T-helper 1 cell treated with Interleukin-12 subunit alpha and Interleukin-12 subunit beta and Interleukin-4 antibody, amounts not matched to agents 30 ng/mL and 1 ng/mL, for 36 hours (primary cell): ENCODE data around the gene SLC35G6. TPM values are rescaled to one million over a fixed set of nuclear protein-coding genes. Genes with fewer than 3 reads are reported as not detected.
"Not testable (repeated sequence)": the region's sequence is repeated elsewhere in the genome, so short reads cannot be mapped to it uniquely, and the experiment has no call there.

Experiments used
- intact Hi-C: fragments of 100-400 bp; cut with micrococcal nuclease; formaldehyde crosslinking; loops from one replicate; pipeline ENCODE4 v1.15.1; 2024
- total RNA-seq: library from RNA; stranded (reverse); gene quantifications from 2 replicates; pipeline ENCODE4 v1.2.3, GENCODE V29; 2022

The SLC35G6 gene
- total RNA-seq, 1 donor from 2014 or later = not detected

GRCh38 chr17:7459961-7460545 lies 21.2 kb upstream of the SLC35G6 start:
- intact Hi-C loops = loop anchor here (5.0 kb wide), 1 partner anchor 413 kb away; no protein-coding TSS in a partner anchor

- intact Hi-C loops = no loop called here
Measured at GRCh38 chr17:7460850-7461660, 20.2 kb upstream of the SLC35G6 start.

GRCh38 chr17:7462474-7463371 lies 18.5 kb upstream of the SLC35G6 start:
- intact Hi-C loops = no loop called here

DNA sequence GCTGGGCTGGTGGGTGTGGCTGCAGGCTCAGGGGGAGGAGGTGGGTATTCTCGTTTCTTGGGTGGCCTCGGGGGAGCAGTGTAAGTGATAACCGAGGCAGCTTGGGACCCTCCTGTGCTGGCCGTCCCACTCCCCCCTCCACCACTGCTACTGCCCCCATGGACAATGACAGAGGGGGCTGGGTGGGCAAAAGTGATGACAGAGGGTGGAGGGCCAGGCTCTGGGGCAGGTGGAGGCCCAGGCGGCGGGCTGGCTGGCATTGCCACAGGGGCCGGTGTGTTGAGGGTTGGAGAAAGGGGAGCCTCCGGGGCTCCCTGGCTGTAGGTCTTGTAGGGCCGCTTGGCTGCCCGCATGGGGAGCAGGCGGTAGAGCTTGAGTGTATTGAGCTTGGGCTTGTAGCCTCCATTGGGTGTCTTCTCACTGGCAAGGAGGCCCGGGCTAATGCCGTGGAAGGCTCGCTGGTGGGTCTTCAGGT lies 17.8 kb upstream of the SLC35G6 start:
- intact Hi-C loops = no loop called here

DNA sequence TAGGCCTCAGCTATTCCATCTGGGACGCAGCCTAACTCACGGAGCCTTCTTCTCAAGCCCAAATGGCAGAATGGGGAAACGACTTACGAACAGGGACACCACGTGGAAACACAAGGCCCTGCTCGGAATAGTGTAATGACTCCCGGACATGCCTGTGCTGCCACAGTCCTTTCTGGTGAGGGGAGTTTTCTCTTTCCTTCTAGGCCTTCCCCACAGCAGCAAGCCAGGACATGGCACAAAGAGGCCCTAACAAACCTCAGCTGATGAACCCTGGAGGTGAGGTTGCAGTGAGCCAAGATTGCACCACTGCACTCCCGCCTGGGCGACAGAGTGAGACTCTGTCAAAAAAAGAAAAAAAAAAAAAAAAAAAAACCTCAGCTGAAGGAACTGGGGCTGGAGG lies 17.2 kb upstream of the SLC35G6 start:
- intact Hi-C loops = no loop called here

DNA sequence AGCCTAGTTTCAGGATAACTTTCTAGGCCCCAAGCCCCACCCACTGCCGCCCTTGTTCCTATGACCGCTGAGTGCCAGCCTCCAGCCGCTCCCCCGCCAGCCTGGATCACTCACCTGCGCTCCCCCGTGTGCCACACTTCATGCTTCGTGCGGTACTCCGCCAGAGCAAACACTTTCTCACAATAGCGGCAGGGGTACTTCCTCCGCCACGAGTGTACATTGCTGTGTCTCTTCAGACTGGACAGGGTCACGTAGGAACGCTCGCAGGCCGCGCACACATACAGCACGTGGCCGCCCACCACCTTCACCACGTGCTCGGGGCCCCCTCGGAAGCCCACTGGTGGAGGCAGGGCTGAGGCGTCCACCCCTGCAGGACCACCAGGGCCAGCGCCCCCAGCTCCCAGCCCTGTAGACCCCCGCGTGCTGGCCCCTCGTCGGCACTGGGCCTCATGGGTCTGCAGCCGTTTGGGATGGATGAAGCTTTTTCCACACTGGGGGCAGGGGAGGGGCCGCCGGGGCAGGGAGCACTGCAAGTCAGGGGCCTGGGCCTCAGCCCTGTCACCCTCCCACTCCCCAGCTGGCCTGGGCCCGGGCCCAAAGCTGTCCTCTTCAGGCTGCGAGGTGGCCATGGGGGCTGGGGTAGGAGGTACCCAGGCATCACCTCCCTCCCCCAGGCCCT lies 15.5 kb upstream of the SLC35G6 start:
- intact Hi-C loops = no loop called here

- intact Hi-C loops = no loop called here
Measured at GRCh38 chr17:7466318-7466638, 15.0 kb upstream of the SLC35G6 start.

DNA sequence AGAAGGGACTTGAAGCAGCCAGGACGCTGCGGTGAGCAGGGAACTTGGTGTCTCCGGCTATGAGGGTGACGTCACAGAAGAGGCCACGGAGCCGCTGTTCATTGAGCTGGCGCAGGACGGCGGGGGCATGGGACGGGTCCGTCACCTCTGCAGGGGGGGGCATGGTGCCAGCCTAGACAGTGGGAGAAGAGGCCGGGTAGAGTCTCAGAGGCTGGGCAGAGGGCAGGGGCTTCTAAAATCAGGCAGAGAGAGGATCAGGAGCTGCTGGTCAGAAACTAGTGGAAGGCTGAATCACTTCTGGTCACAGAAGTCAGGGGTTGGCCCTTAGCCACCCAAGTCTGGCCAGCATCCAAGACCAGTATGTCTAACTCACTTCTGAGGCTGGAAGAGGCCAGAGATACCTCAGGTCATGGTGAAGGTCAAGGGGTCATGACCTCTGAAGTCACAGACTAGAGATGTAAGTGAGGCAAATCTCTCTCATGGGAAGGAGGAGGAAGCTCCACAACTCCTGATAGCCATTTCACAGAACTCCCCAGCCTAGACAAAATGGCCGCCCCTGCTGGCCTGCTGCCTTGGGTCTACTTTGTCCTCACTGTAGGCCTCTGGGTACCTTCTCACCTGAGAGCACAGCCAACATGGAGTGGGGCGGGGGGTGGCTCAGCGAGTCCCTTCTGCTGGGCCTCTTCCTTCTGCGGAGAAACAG lies 14.5 kb upstream of the SLC35G6 start:
- intact Hi-C loops = no loop called here

GRCh38 chr17:7467498-7467897 lies 13.7 kb upstream of the SLC35G6 start:
- intact Hi-C loops = no loop called here

DNA sequence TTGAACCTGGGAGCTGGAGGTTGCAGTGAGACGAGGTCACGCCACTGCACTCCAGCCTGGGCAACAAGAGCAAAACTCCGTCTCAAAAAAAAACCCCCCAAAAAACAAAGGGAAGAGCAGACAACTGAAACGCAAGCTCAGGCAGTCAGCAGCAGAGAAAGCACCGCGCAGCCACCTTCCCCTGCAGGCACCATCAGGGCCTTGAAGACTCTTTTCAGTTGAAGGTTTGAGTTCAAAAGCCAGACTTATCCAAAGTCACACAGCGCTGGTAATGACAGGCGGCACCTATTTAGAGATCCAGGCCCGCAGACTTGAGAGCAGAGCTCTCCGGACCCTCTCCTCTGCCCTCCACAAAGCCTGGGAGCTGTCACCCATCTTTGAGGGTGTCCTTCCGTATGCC lies 13.0 kb upstream of the SLC35G6 start:
- intact Hi-C loops = no loop called here

- intact Hi-C loops = no loop called here
Measured at GRCh38 chr17:7468804-7469389, 12.3 kb upstream of the SLC35G6 start.

DNA sequence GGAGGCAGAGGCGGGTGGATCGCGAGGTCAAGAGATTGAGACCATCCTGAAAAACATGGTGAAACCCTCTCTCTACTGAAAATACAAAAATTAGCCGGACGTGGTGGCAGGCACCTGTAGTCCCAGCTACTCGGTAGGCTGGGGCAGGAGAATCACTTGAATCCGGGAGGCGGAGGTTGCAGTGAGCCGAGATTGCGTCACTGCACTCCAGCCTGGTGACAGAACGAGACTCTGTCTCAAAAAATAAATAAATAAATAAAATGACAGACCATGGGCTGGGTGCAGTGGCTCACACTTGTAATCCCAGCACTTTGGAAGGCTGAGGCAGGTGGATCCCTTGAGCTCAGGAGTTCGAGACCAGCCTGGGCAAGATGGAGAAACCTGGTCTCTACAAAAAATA lies 11.4 kb upstream of the SLC35G6 start:
- intact Hi-C loops = not testable (repeated sequence)

DNA sequence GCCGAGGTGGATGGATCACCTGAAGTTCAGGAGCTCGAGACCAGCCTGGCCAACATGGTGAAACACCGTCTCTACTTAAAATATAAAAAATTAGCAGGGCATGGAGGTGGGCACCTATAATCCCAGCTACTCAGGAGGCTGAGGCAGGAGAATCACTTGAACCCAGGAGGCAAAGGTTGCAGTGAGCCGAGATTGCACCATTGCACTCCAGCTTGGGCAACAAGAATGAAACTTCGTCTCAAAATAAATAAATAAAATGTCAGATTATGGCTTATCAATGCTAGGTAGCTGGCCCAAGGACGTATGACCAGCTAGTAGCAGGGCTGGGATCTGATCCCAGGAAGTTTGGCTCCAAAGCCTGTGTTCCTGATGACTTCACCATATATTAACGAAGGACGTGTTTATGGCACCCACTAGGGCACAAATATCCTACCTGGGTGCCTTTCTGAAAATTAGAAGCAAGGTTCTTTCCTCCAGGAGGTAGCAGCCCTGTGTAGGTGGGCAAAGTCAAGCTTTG lies 10.7 kb upstream of the SLC35G6 start:
- intact Hi-C loops = not testable (repeated sequence)

DNA sequence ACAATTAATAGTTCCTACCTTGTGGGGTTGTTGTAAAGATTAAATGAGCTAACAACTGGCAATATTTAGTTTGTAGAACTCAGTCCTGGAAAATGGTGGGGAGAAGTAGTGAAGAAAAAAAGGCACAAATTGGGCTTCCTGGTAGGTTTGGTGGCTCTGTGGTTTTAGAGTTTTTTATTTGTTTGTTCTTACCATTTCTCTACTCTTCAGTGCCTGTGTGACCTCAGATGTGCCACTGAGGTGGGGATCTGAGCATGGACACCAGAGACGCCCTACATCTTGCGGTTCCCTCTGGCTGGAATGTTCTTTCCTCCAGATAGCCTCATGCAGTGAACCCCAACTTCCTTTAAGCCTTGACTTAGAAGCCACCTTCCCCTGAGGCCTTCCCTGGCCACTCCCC lies 9.5 kb upstream of the SLC35G6 start:
- intact Hi-C loops = no loop called here

DNA sequence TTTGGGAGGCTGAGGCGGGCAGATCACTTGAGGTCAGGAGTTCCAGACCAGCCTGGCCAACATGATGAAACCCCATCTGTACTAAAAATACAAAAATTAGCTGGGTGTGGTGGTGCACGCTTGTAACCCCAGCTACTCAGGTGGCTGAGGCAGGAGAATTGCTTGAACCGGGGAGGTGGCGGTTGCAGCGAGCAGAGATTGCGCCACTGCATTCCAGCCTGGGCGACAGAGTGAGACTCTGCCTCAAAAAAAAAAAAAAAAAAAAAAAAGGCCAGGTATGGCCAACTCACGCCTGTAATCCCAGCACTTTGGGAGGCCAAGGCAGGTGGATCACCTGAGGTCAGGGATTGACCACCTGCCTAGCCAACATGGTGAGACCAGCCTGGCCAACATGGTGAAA lies 6.5 kb upstream of the SLC35G6 start:
- intact Hi-C loops = not testable (repeated sequence)

- intact Hi-C loops = no loop called here
Measured at GRCh38 chr17:7475764-7476422, 5.4 kb upstream of the SLC35G6 start.

- intact Hi-C loops = no loop called here
Measured at GRCh38 chr17:7476494-7476893, 4.8 kb upstream of the SLC35G6 start.

DNA sequence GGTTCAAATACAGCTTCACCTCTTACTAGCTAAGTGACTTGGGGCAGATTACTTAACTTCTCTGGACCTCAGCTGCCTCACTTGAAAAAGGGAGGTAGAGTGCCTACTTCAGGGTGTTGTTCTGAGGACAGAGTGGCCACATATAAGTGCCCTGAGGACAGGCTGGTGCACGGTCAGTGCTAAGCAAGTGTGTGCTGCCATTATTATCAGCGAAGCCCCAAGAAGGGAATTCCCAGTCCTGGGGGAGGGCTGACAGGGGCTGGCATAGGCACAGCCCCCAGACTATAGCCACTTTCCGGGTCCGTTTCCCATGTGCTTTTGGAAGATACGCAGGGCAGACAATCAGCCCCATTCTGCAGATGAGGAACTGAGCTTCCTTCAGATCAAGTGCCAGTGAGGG lies 4.3 kb upstream of the SLC35G6 start:
- intact Hi-C loops = no loop called here

- intact Hi-C loops = no loop called here
Measured at GRCh38 chr17:7477392-7478275, 3.6 kb upstream of the SLC35G6 start.
